KMS-11 (cell line): Measurements from ENCODE around the gene PRSS53.
"Not testable (repeated sequence)": the region's sequence is repeated elsewhere in the genome, so short reads cannot be mapped to it uniquely, and the experiment has no call there.

ENCODE experiments used
- H2AFZ ChIP-seq: fragments of 200-600 bp; sonication (generic); 2 replicates; pipeline ENCODE4 v1.6.1; 2016; ENCODE audit warnings: antibody characterized with exemption, mixed run types, low read depth
- H3K27ac ChIP-seq: fragments of 200-600 bp; sonication (generic); 2 replicates; pipeline ENCODE4 v1.6.1; 2016; ENCODE audit warnings: mild to moderate bottlenecking, mixed run types
- H3K27me3 ChIP-seq: fragments of 200-600 bp; sonication (generic); 2 replicates; pipeline ENCODE4 v1.6.1; 2017; ENCODE audit warnings: mild to moderate bottlenecking, low read depth, mixed run types, moderate library complexity; ENCODE audit not compliant: insufficient read depth
- H3K36me3 ChIP-seq: fragments of 200-600 bp; sonication (generic); 2 replicates; pipeline ENCODE4 v1.6.1; 2017; ENCODE audit warnings: mild to moderate bottlenecking, mixed run types; ENCODE audit not compliant: insufficient read depth
- H3K4me1 ChIP-seq: fragments of 200-600 bp; sonication (generic); 2 replicates; pipeline ENCODE4 v1.6.1; 2016; ENCODE audit warnings: mild to moderate bottlenecking, low read depth, mixed run types; ENCODE audit not compliant: poor library complexity, severe bottlenecking
- H3K4me2 ChIP-seq: fragments of 200-600 bp; sonication (generic); 2 replicates; pipeline ENCODE4 v1.7.0; 2016; ENCODE audit warnings: mild to moderate bottlenecking, mixed run types
- H3K4me3 ChIP-seq: fragments of 200-600 bp; sonication (generic); IDR thresholded peaks from 2 replicates; pipeline ENCODE4 v1.6.1; 2017; ENCODE audit warnings: low read depth, low read length, mixed read lengths; ENCODE audit not compliant: insufficient read depth
- H3K79me2 ChIP-seq: fragments of 200-600 bp; sonication (generic); 2 replicates; pipeline ENCODE4 v1.6.1; 2016; ENCODE audit warnings: low read depth, mixed run types; ENCODE audit not compliant: insufficient read depth
- H3K9ac ChIP-seq: fragments of 200-600 bp; sonication (generic); 2 replicates; pipeline ENCODE4 v1.6.1; 2016; ENCODE audit warnings: mild to moderate bottlenecking, mixed run types
- H4K20me1 ChIP-seq: fragments of 200-600 bp; sonication (generic); 2 replicates; pipeline ENCODE4 v1.6.1; 2016; ENCODE audit warnings: mild to moderate bottlenecking, mixed run types; ENCODE audit not compliant: insufficient read depth
- CTCF ChIP-seq: fragments of 200-600 bp; sonication (generic); conservative IDR thresholded peaks from 2 replicates; pipeline ENCODE4 v1.6.1; 2017; ENCODE audit warnings: low read depth, mild to moderate bottlenecking, antibody characterized with exemption, low read length, moderate library complexity, mixed read lengths

PRSS53 gene

GRCh38 chr16:31106509-31107464 lies 18.0 kb upstream of the PRSS53 start:
- peak overlapping the region; percentile 87 for H3K27ac ChIP-seq
- peaks cover 14% of the 10 kb centered on the region; the same call in 1 of the 2 replicates for H3K79me2 ChIP-seq
- TF ChIP-seq CTCF, result no peak
- H2AFZ ChIP-seq, result peak overlapping the region; percentile 75
- no peaks in the 10 kb centered on the region for H3K27me3 ChIP-seq
- peak overlapping the region; percentile 87; the same call in 1 of the 2 replicates for H3K9ac ChIP-seq
- peak overlapping the region; percentile 98 for H3K4me2 ChIP-seq
- peaks cover 21% of the 10 kb centered on the region for H3K4me1 ChIP-seq
- no peaks in the 10 kb centered on the region for H3K36me3 ChIP-seq
- H4K20me1 ChIP-seq, result no peaks in the 10 kb centered on the region
- H3K4me3 ChIP-seq, result no peak overlapping the region

- no peaks in the 10 kb centered on the region for H3K27me3 ChIP-seq
- H3K4me3 ChIP-seq, result no peak overlapping the region
- no peaks in the 10 kb centered on the region for H4K20me1 ChIP-seq
- TF ChIP-seq CTCF, result peak; percentile 68
- H3K27ac ChIP-seq, result no peak overlapping the region
- peaks cover 14% of the 10 kb centered on the region; the same call in 1 of the 2 replicates for H3K79me2 ChIP-seq
- H3K9ac ChIP-seq, result no peak overlapping the region
- H3K4me1 ChIP-seq, result peaks cover 21% of the 10 kb centered on the region
- no peak overlapping the region for H2AFZ ChIP-seq
- no peak overlapping the region for H3K4me2 ChIP-seq
- H3K36me3 ChIP-seq, result no peaks in the 10 kb centered on the region
These were observed 17.0 kb upstream of the PRSS53 start for GRCh38 chr16:31105677-31106213.

- not testable (repeated sequence) for H3K36me3 ChIP-seq, H4K20me1 ChIP-seq, H3K79me2 ChIP-seq, H3K9ac ChIP-seq, H3K4me1 ChIP-seq, H3K4me2 ChIP-seq, H2AFZ ChIP-seq, H3K27me3 ChIP-seq, H3K27ac ChIP-seq, H3K4me3 ChIP-seq
These were observed 12.3 kb upstream of the PRSS53 start for GRCh38 chr16:31100876-31101641.

GRCh38 chr16:31099860-31100638 lies 11.3 kb upstream of the PRSS53 start:
- Histone ChIP-seq H3K27ac (no peak overlapping the region), H3K27me3 (no peaks in the 10 kb centered on the region), H3K4me2 (no peak overlapping the region), H4K20me1 (no peaks in the 10 kb centered on the region), H3K4me1 (peaks cover 14% of the 10 kb centered on the region), H3K79me2 (no peaks in the 10 kb centered on the region), H3K36me3 (no peaks in the 10 kb centered on the region), H3K4me3 (no peak overlapping the region), H2AFZ (no peak overlapping the region), H3K9ac (no peak overlapping the region)
- no peak for TF ChIP-seq CTCF
